ENCODE measurements around the gene ABCA7. TPM values are rescaled to one million over a fixed set of nuclear protein-coding genes. Genes with fewer than 3 reads are reported as not detected.

ABCA7 gene
- total and polyA plus RNA-seq, 2 of the 13 experiments (the other 11 are each of a cell fraction or from before 2014, with no cell fraction given) = 4.4 to 32.4 TPM

DNA sequence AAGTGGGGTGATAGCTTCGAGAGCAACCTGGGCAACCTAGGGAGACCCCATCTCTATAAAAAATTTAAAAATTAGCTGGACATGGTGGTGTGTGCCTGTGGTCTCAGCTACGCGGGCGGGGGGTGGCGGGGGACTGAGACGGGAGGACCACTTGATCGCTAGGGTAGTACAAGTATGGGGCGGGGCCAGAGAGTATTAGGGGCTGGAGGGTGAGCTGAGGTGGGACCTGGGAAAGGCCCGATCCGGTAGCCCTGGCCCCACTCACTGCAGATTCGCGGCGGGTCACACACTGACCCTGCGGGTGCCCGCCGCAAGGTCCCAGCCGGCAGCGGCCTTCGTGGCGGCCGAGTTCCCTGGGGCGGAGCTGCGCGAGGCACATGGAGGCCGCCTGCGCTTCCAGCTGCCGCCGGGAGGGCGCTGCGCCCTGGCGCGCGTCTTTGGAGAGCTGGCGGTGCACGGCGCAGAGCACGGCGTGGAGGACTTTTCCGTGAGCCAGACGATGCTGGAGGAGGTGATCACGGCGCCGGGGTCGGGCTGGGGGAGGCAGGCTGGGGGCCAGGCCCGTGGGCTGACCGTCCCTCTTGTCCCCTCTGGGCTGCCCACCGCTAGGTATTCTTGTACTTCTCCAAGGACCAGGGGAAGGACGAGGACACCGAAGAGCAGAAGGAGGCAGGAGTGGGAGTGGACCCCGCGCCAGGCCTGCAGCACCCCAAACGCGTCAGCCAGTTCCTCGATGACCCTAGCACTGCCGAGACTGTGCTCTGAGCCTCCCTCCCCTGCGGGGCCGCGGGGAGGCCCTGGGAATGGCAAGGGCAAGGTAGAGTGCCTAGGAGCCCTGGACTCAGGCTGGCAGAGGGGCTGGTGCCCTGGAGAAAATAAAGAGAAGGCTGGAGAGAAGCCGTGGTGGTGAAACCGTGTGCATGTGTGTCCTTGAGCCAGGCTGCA lies 25.0 kb downstream of the ABCA7 start (continued):
- 0 out of 2 replicates have a peak, but pooled peaks have one; percentile 30 for TF ChIP-seq IRF1 (CRISPR knock-in tag; IDR thresholded peaks at IDR 0.05; ENCODE audit: low read depth)
- no peak for TF ChIP-seq SMAD1 (CRISPR knock-in tag; IDR thresholded peaks at IDR 0.05; ENCODE audit: borderline replicate concordance, low read depth)
- TF ChIP-seq NR0B2 (CRISPR knock-in tag; IDR thresholded peaks at IDR 0.05) = peak; percentile 36
- TF ChIP-seq YEATS4 (CRISPR knock-in tag; IDR thresholded peaks at IDR 0.05; ENCODE audit: borderline replicate concordance) = peak; percentile 45; the same call in 1 of the 2 replicates
- TF ChIP-seq EEA1 (CRISPR knock-in tag; IDR thresholded peaks at IDR 0.05; ENCODE audit: borderline replicate concordance) = peak; percentile 87; the same call in 1 of the 2 replicates
- peak; percentile 40; the same call in 1 of the 2 replicates for TF ChIP-seq KDM3A (CRISPR knock-in tag; IDR thresholded peaks at IDR 0.05; ENCODE audit: low read depth)
- TF ChIP-seq CCAR2 (optimal IDR thresholded peaks at IDR 0.05; ENCODE audit: low read depth, low read length) = no peak
- peak; percentile 61 for TF ChIP-seq MXD1 (CRISPR knock-in tag; IDR thresholded peaks at IDR 0.05)
- peak; percentile 61 to 84; a peak in 3 of 4 replicates for TF ChIP-seq HMGXB4 (CRISPR knock-in tag; IDR thresholded peaks at IDR 0.05; ENCODE audit: borderline replicate concordance in 1 of 2, low read depth in 1 of 2)
- peak; percentile 91 for TF ChIP-seq DZIP1 (CRISPR knock-in tag; IDR thresholded peaks at IDR 0.05)

All from HepG2 (cell line).